Retinal pigment epithelial cell (primary cell): ENCODE results near the gene RAI14.

Experiments used
- DNase-seq: peaks from one replicate; pipeline ENCODE4 v3.0.0-alpha.2; 2010; ENCODE audit warnings: low read depth
- H3K4me3 ChIP-seq: 2 replicates; pipeline ENCODE4 v1.5.1; 2011; ENCODE audit warnings: mild to moderate bottlenecking, low read length, control low read depth, moderate library complexity
- TF ChIP-seq, protein P1 (sequence below): conservative IDR thresholded peaks from 2 replicates; pipeline ENCODE4 v1.5.1; 2011; ENCODE audit warnings: low read depth, low read length, control low read depth, inconsistent platforms

RAI14 gene

DNA sequence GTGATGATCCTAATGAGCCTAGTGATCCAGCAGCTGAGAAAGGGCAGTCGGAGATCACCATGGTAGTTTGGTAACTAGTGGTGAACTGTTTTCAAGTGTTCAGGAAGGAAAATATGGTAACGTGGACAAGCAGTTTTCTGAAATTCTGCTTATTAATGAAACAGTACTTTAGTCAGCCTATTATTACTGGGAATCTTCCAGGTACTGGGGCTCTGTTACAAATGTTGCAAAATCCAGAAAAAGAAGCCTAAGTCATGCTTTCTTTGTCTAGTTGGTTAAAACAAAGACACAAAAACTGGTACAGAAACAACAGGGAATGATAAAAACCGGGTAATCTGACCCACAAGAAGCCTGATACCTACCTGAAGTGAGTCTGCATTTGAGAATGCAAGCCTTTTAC is 201.0 kb downstream of the RAI14 start:
- no peak for DNase-seq
- TF ChIP-seq, protein P1, sequence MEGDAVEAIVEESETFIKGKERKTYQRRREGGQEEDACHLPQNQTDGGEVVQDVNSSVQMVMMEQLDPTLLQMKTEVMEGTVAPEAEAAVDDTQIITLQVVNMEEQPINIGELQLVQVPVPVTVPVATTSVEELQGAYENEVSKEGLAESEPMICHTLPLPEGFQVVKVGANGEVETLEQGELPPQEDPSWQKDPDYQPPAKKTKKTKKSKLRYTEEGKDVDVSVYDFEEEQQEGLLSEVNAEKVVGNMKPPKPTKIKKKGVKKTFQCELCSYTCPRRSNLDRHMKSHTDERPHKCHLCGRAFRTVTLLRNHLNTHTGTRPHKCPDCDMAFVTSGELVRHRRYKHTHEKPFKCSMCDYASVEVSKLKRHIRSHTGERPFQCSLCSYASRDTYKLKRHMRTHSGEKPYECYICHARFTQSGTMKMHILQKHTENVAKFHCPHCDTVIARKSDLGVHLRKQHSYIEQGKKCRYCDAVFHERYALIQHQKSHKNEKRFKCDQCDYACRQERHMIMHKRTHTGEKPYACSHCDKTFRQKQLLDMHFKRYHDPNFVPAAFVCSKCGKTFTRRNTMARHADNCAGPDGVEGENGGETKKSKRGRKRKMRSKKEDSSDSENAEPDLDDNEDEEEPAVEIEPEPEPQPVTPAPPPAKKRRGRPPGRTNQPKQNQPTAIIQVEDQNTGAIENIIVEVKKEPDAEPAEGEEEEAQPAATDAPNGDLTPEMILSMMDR, result no peak

DNA sequence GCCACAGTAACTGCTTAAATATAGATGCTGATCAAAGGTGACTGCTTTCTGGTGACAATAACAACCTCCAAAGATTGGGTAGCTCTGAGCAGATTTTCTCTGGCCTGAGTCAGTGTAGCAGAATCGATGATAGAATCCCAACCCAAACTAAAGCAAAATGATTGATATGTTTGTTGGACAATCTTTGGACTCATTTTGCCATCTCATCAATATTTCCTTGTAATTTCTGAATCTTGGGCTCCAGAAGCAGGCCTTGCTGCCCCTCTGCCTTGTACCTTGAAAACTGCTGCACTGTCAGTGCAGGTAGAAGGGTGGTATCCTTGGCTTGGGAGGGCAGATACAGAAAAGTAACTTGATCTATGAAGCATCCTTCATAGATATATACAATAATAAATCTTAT is 201.8 kb downstream of the RAI14 start:
- TF ChIP-seq, protein P1, result no peak
- DNase-seq, result no peak
- H3K4me3 ChIP-seq, result no peak overlapping the region

More for the DNA sequence above, 201.0 kb downstream of the RAI14 start:
- no peak overlapping the region for H3K4me3 ChIP-seq

DNA sequence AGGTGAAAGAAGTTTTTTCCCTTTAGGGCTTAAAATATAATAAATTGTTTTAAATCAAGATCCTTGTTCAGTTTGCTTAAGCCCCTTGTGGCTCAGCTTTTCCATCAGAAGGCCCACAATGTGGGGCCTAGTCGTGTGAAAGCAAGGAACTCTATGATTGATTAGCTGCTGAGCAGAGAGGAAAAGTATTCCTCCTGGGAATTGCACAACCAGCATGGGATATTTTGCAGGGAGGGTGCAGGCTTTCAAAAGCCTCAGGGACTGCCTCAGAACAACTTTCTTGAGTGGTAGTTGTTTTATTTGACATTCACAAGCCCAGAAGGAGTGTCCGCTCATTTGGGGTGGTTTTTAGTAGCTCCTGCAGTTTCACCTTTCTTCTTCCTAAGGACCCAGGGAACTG is 202.7 kb downstream of the RAI14 start:
- no peak for DNase-seq
- H3K4me3 ChIP-seq, result no peak overlapping the region
- TF ChIP-seq, protein P1, result no peak

DNA sequence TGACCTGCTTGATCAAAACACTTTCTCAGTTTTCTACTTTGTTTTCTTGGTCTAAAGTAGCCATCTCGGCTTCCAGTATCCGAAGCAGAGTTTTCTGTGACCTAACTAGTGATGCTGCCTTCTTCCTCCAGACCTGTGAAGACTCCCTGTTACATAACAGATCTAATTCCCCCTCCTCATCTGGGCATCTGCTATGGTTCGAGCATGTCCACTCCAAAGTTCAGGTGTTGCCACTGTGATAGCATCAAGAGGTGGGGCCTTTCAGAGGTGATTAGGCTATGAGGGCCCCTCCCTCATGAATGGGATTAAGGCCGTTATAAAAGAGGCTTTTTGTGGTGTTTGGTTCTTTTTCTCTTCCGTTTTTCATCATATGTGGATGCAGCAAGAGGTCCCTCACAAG is 203.1 kb downstream of the RAI14 start:
- TF ChIP-seq, protein P1, result no peak
- H3K4me3 ChIP-seq, result no peak overlapping the region
- DNase-seq, result no peak

DNA sequence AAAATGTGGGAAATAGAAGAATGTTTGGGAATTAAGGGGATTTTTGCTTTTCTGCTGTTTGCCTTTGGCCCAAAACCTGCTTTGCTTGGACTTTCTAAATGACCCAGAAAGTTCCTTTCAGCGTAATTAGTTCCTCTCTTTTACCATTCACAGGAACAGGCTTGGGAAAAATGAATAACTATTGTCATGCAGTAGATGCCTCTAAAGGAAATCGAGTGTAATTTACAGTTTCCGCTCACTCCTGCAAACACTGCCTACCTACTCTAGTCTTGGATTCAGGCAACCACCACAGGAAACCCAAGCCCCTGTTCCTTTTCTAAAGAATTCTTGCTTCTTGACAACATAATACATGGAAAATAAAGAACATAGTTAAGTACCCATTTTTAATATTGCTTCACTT is 207.8 kb downstream of the RAI14 start:
- DNase-seq, result no peak
- TF ChIP-seq, protein P1, result no peak
- no peak overlapping the region for H3K4me3 ChIP-seq

DNA sequence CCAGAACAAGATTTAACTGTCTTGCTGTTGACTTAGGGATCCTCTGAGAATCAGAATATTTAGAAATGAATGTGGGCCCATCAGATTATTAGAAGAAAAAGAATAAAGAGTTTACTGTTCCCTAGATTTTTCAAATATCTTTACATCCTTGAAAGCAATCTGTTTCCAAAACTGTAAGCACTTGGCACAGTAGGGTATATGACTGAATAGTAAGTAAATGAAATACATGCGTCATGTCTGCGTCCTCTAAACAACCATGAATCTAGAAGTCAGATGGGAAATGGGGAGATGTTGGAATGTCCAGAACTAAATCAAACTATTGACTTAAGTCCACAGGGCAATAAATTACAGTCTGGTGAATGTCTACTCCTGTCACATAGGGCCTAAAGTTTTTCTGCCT is 209.0 kb downstream of the RAI14 start:
- TF ChIP-seq, protein P1, result no peak
- no peak overlapping the region for H3K4me3 ChIP-seq
- DNase-seq, result no peak

DNA sequence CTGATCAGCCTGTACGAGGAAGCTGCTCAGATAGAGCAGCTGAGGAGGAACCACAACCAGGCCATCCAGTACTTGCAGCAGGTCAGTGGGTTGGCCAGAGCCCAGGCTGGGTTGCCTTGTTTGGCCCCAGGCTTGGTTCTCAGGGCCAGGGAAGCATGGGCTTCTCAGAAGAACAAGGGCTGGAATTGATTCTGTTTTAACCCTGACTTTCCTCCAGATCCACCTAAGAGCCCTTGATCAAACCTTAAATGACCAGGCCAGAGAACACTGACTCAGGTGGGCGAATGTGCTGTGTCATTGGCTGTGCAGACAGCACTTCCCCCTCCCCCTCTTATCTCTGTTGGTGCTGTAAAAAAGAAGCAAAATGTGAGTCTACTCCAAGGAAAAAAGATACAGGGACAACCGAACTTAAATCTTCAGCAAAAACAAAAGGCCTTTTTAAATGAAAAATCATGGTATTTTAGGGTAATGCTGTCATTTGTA is 210.9 kb downstream of the RAI14 start:
- DNase-seq, result no peak
- H3K4me3 ChIP-seq, result no peak overlapping the region
- TF ChIP-seq, protein P1, result no peak
